Kidney (tissue), 14 donors: Measurements from ENCODE around the gene RAVER1. TPM values are rescaled to one million over a fixed set of nuclear protein-coding genes. Genes with fewer than 3 reads are reported as not detected.
A peak's percentile ranks its signal among the peaks of the same experiment; 100 is the strongest.
"Not testable (repeated sequence)": the region's sequence is repeated elsewhere in the genome, so short reads cannot be mapped to it uniquely, and the experiment has no call there.

Source experiments
- DNase-seq, 5 donors: peaks; one replicate each; pipeline ENCODE4 v3.0.0-alpha.2; 2013 to 2020
- FAIRE-seq: peaks from 2 replicates; lab custom pipeline; 2012; peaks lifted over from hg19 to GRCh38; lab: Jason Lieb, UNC
- H3K27ac ChIP-seq, 2 donors: one replicate each; pipeline ENCODE4 v1.7.0; 2013; ENCODE audit warnings: low read depth in 2 of 2, low read length in 2 of 2, inconsistent platforms in 1 of 2
- H3K27me3 ChIP-seq: one replicate; pipeline ENCODE4 v1.7.1; 2013; ENCODE audit warnings: low read length, inconsistent platforms; ENCODE audit not compliant: control insufficient read depth, insufficient read depth
- H3K36me3 ChIP-seq, 3 donors: one replicate each; pipeline versions ENCODE4 v1.7.0 to v1.7.1; 2013; ENCODE audit warnings: low read length in 3 of 3, control low read depth in 1 of 3, inconsistent platforms in 1 of 3; ENCODE audit not compliant: insufficient read depth in 3 of 3, control insufficient read depth in 2 of 3
- H3K4me1 ChIP-seq, 3 donors: one replicate each; pipeline versions ENCODE4 v1.7.0 to v1.7.1; 2013; ENCODE audit warnings: low read length in 3 of 3, inconsistent platforms in 1 of 3, low read depth in 1 of 3; ENCODE audit not compliant: control insufficient read depth in 2 of 3, insufficient read depth in 2 of 3
- H3K4me3 ChIP-seq, 3 donors: one replicate each; pipeline versions ENCODE4 v1.7.0 to v1.8.1; 2013; ENCODE audit warnings: low read length in 3 of 3, control low read depth in 1 of 3, inconsistent platforms in 1 of 3
- H3K9ac ChIP-seq, 3 donors: one replicate each; pipeline versions ENCODE4 v1.7.0 to v1.7.1; 2013; ENCODE audit warnings: low read length in 3 of 3, control low read depth in 1 of 3, inconsistent platforms in 1 of 3
- H3K9me3 ChIP-seq, 3 donors: one replicate each; pipeline versions ENCODE4 v1.7.0 to v1.7.1; 2013; ENCODE audit warnings: low read length in 3 of 3, control low read depth in 1 of 3, inconsistent platforms in 1 of 3; ENCODE audit not compliant: control insufficient read depth in 2 of 3, insufficient read depth in 1 of 3
- CTCF ChIP-seq: IDR thresholded peaks from 3 replicates; pipeline ENCODE4 v1.5.1; 2012; ENCODE audit warnings: mild to moderate bottlenecking, moderate library complexity, borderline replicate concordance; ENCODE audit not compliant: insufficient read depth; ENCODE audit errors: extremely low read depth
- intact Hi-C: fragments of 100-400 bp; cut with DNase I; formaldehyde crosslinking; loops from one replicate; pipeline ENCODE4 v1.11.1; 2022
- polyA plus RNA-seq: library from polyadenylated mRNA; stranded (reverse); fragments of 350-450 nt; fragmentation: Illumina TruSeq; extraction: RNeasy Lipid Tissue Mini Kit (QIAGEN cat#74804); gene quantifications from one replicate; pipeline ENCODE4 v1.2.3, GENCODE V29; 2014; ENCODE audit warnings: low read depth, low replicate concordance; ENCODE audit not compliant: insufficient read depth
- total RNA-seq: library from RNA; stranded (reverse); fragmentation: NEBNext Ultra II Directional; extraction: Animal tissue kit (Norgen Biotek cat#: 25700); gene quantifications from one replicate; pipeline ENCODE4 v1.2.1, GENCODE V29; 2021
- donor health status: control.
- donor health status: control.
- donor health status: control.
- donor health status: control.
- donor health status: control.
- donor health status: DM: yes; HTN: yes; CAD: no.
- donor health status: Normal renal cell carcinoma (clear cell type).

RAVER1 gene
- total and polyA plus RNA-seq, 2 donors from 2014 or later: 9.1 to 38.4 TPM

GRCh38 chr19:10283301-10284064 is 49.8 kb downstream of the RAVER1 start:
- H3K4me3 ChIP-seq: no peak overlapping the region
- FAIRE-seq (no peak), DNase-seq (peak in 1 of 5 donors; percentile 72)
- intact Hi-C loops: no loop called here
- H3K4me1 ChIP-seq: peaks cover 0 to 4% (median 2%) of the 10 kb centered on the region in 3 donors
- H3K27ac ChIP-seq: no peak overlapping the region
- H3K27me3 ChIP-seq: peaks cover 8% of the 10 kb centered on the region
- H3K36me3 ChIP-seq: peaks cover 0 to 3% (median 0%) of the 10 kb centered on the region in 3 donors
- H3K9ac ChIP-seq: no peak overlapping the region
- no peak for TF ChIP-seq CTCF
- H3K9me3 ChIP-seq: no peaks in the 10 kb centered on the region

GRCh38 chr19:10282043-10282442 is 51.3 kb downstream of the RAVER1 start:
- intact Hi-C loops, H3K4me1 ChIP-seq, H3K36me3 ChIP-seq, H3K9me3 ChIP-seq, H3K9ac ChIP-seq, DNase-seq, H3K4me3 ChIP-seq, FAIRE-seq, H3K27me3 ChIP-seq, H3K27ac ChIP-seq: not testable (repeated sequence)

GRCh38 chr19:10279737-10280442 is 53.4 kb downstream of the RAVER1 start:
- FAIRE-seq (no peak), DNase-seq (no peak)
- Histone ChIP-seq H3K36me3 (peaks cover 0 to 3% (median under 1%) of the 10 kb centered on the region in 3 donors), H3K27me3 (no peaks in the 10 kb centered on the region), H3K4me3 (no peak overlapping the region), H3K27ac (no peak overlapping the region), H3K9ac (no peak overlapping the region), H3K4me1 (no peaks in the 10 kb centered on the region), H3K9me3 (no peaks in the 10 kb centered on the region)
- intact Hi-C loops: no loop called here
- TF ChIP-seq CTCF: no peak

GRCh38 chr19:10278935-10279334 is 54.4 kb downstream of the RAVER1 start:
- no peak for FAIRE-seq

More at GRCh38 chr19:10278935-10279334, 54.4 kb downstream of the RAVER1 start:
- Histone ChIP-seq H3K9ac (no peak overlapping the region), H3K4me3 (no peak overlapping the region), H3K27me3 (no peaks in the 10 kb centered on the region), H3K27ac (no peak overlapping the region), H3K4me1 (no peaks in the 10 kb centered on the region), H3K36me3 (peaks cover 0 to 5% (median 0%) of the 10 kb centered on the region in 3 donors), H3K9me3 (no peaks in the 10 kb centered on the region)
- no peak for DNase-seq
- no peak for TF ChIP-seq CTCF
- intact Hi-C loops: no loop called here
